PC-3 (cell line): ENCODE results near the gene CASP7. TPM values are rescaled to one million over a fixed set of nuclear protein-coding genes. Genes with fewer than 3 reads are reported as not detected.

Source experiments
- ATAC-seq: fragments of 200-7000 bp; cut with Tn5 transposase; 2 replicates; pipeline ENCODE4 v1.9.1; 2020; ENCODE audit warnings: mild to moderate bottlenecking, moderate library complexity
- BruUV-seq: library from RNA; stranded (reverse); fragments of 400-500 nt; replicated peaks from 2 replicates; lab custom pipeline; 2021; lab: Mats Ljungman, UMichigan
- CTCF ChIA-PET: fragments of 300-600 bp; sonication (Branson Sonifier 250); formaldehyde crosslinking; loops from one replicate; lab custom pipeline; 2022; ENCODE audit warnings: antibody characterized with exemption; lab: Charles Lee
- POLR2A ChIA-PET: fragments of 300-600 bp; sonication (Branson Sonifier 250); formaldehyde crosslinking; loops from one replicate; lab custom pipeline; 2022; ENCODE audit warnings: antibody characterized with exemption; ENCODE audit not compliant: unreplicated experiment; lab: Charles Lee
- DNase-seq: peaks from one replicate; pipeline ENCODE4 v3.0.0-alpha.2; 2015
- H2AFZ ChIP-seq: fragments of 300-600 bp; sonication (generic); 2 replicates; pipeline ENCODE4 v1.6.0; 2016; ENCODE audit warnings: antibody characterized with exemption, low read length
- H3F3A ChIP-seq: fragments of 300-600 bp; sonication (generic); one replicate; pipeline ENCODE4 v1.6.0; 2017; ENCODE audit warnings: antibody characterized with exemption, low read length, control low read depth, mild to moderate bottlenecking; ENCODE audit not compliant: unreplicated experiment
- H3K27ac ChIP-seq: fragments of 300-600 bp; sonication (generic); 2 replicates; pipeline ENCODE4 v1.5.1; 2016; ENCODE audit warnings: mild to moderate bottlenecking, low read length
- H3K27me3 ChIP-seq: fragments of 300-600 bp; sonication (generic); 2 replicates; pipeline ENCODE4 v1.6.1; 2016; ENCODE audit warnings: low read length, mixed read lengths
- H3K36me3 ChIP-seq: fragments of 300-600 bp; sonication (generic); 2 replicates; pipeline ENCODE4 v1.6.1; 2016; ENCODE audit warnings: low read depth, mixed run types, low read length, mixed read lengths
- H3K4me1 ChIP-seq: fragments of 300-600 bp; sonication (generic); 2 replicates; pipeline ENCODE4 v1.5.1; 2016; ENCODE audit warnings: low read length; ENCODE audit not compliant: insufficient read depth
- H3K4me2 ChIP-seq: fragments of 300-600 bp; sonication (generic); 2 replicates; pipeline ENCODE4 v1.6.0; 2016; ENCODE audit warnings: low read length
- H3K4me3 ChIP-seq: fragments of 300-600 bp; sonication (generic); 2 replicates; pipeline ENCODE4 v1.5.1; 2016; ENCODE audit warnings: mild to moderate bottlenecking, low read length, mixed read lengths
- H3K79me2 ChIP-seq: fragments of 300-600 bp; sonication (generic); 2 replicates; pipeline ENCODE4 v1.6.1; 2017; ENCODE audit warnings: low read length, mixed read lengths
- H3K9ac ChIP-seq: fragments of 300-600 bp; sonication (generic); 2 replicates; pipeline ENCODE4 v1.6.0; 2016; ENCODE audit warnings: mild to moderate bottlenecking, low read length
- H3K9me2 ChIP-seq: fragments of 300-600 bp; sonication (generic); replicated peaks from 2 replicates; pipeline ENCODE4 v1.6.1; 2016; ENCODE audit warnings: mixed run types, low read length, mixed read lengths
- H3K9me3 ChIP-seq: fragments of 300-600 bp; sonication (generic); 2 replicates; pipeline ENCODE4 v1.6.1; 2016; ENCODE audit warnings: low read length, mixed read lengths
- H4K20me1 ChIP-seq: fragments of 300-600 bp; sonication (generic); 2 replicates; pipeline ENCODE4 v1.6.1; 2016; ENCODE audit warnings: low read length, mixed read lengths
- CTCF ChIP-seq: fragments of 300-600 bp; sonication (generic); conservative IDR thresholded peaks from 2 replicates; pipeline ENCODE4 v1.5.1; 2017; ENCODE audit warnings: antibody characterized with exemption, low read depth, mild to moderate bottlenecking, low read length
- EZH2 ChIP-seq: fragments of 300-600 bp; sonication (generic); IDR thresholded peaks from one replicate; pipeline ENCODE4 v1.6.1; 2017; ENCODE audit warnings: antibody characterized with exemption, mild to moderate bottlenecking, low read length; ENCODE audit not compliant: unreplicated experiment
- EZH2phosphoT487 ChIP-seq: fragments of 300-600 bp; sonication (generic); IDR thresholded peaks from 2 replicates; pipeline ENCODE4 v1.6.1; 2018; ENCODE audit warnings: mild to moderate bottlenecking, antibody characterized with exemption, low read length, borderline replicate concordance
- intact Hi-C: fragments of 100-400 bp; cut with micrococcal nuclease; formaldehyde crosslinking; loops from 2 replicates; pipeline ENCODE4 v1.9.0; 2023
- total RNA-seq: library from RNA; depleted of rRNA; stranded (reverse); fragments of >200 nt; gene quantifications from 2 replicates; pipeline ENCODE4 v1.2.3, GENCODE V29; 2014

The CASP7 gene
- total RNA-seq, 1 experiment from 2014 or later: 13.7 TPM

- CTCF ChIA-PET: interaction anchor here (0.6 kb wide), 1 partner anchor 831 kb away, joined by 3 read pairs; no protein-coding TSS in a partner anchor
- intact Hi-C loops: no loop called here
- BruUV-seq: no TSS peak
Observed at GRCh38 chr10:113687037-113687436, 7.3 kb downstream of the CASP7 start.

GRCh38 chr10:113689057-113689456, 9.3 kb downstream of the CASP7 start:
- Histone ChIP-seq H3K27ac (no peak overlapping the region), H3K4me1 (no peaks in the 10 kb centered on the region), H2AFZ (no peak overlapping the region), H3K9ac (no peak overlapping the region), H3K9me2 (no peaks in the 10 kb centered on the region), H3F3A (no peaks in the 10 kb centered on the region), H3K79me2 (peaks cover 25% of the 10 kb centered on the region; the same call in 1 of the 2 replicates), H3K4me3 (no peak overlapping the region), H3K4me2 (no peak overlapping the region), H3K36me3 (peaks cover 11% of the 10 kb centered on the region; the same call in 1 of the 2 replicates), H3K27me3 (no peaks in the 10 kb centered on the region), H4K20me1 (no peaks in the 10 kb centered on the region), H3K9me3 (peaks cover 11% of the 10 kb centered on the region; the same call in 1 of the 2 replicates)
- intact Hi-C loops: no loop called here
- ChIA-PET POLR2A (no interaction called here), CTCF (no interaction called here)
- ATAC-seq (no peak), DNase-seq (no peak)
- TF ChIP-seq EZH2phosphoT487 (no peak), CTCF (no peak), EZH2 (no peak)
- BruUV-seq: no TSS peak

More at GRCh38 chr10:113687037-113687436, 7.3 kb downstream of the CASP7 start:
- Histone ChIP-seq H4K20me1 (no peaks in the 10 kb centered on the region), H3K9ac (no peak overlapping the region), H3K4me2 (no peak overlapping the region), H3K9me3 (no peaks in the 10 kb centered on the region; the same call in 1 of the 2 replicates), H2AFZ (no peak overlapping the region), H3K27ac (no peak overlapping the region), H3K9me2 (no peaks in the 10 kb centered on the region), H3K79me2 (peaks cover 25% of the 10 kb centered on the region; the same call in 1 of the 2 replicates), H3F3A (no peaks in the 10 kb centered on the region), H3K4me3 (no peak overlapping the region), H3K36me3 (no peaks in the 10 kb centered on the region; the same call in 1 of the 2 replicates), H3K27me3 (no peaks in the 10 kb centered on the region), H3K4me1 (no peaks in the 10 kb centered on the region)
- TF ChIP-seq EZH2 (no peak), CTCF (no peak), EZH2phosphoT487 (no peak)
- POLR2A ChIA-PET: no interaction called here
- DNase-seq (no peak), ATAC-seq (no peak)

- Histone ChIP-seq H3K79me2 (peaks cover 21% of the 10 kb centered on the region; the same call in 1 of the 2 replicates), H4K20me1 (no peaks in the 10 kb centered on the region), H2AFZ (no peak overlapping the region), H3K9me3 (peaks cover 11% of the 10 kb centered on the region; the same call in 1 of the 2 replicates), H3K4me1 (no peaks in the 10 kb centered on the region), H3K27me3 (no peaks in the 10 kb centered on the region), H3K4me2 (no peak overlapping the region), H3K9me2 (no peaks in the 10 kb centered on the region), H3K9ac (no peak overlapping the region), H3K27ac (no peak overlapping the region), H3K36me3 (peaks cover 12% of the 10 kb centered on the region; the same call in 1 of the 2 replicates), H3K4me3 (no peak overlapping the region), H3F3A (no peaks in the 10 kb centered on the region)
- no peak for DNase-seq
- intact Hi-C loops: no loop called here
- ChIA-PET POLR2A (no interaction called here), CTCF (no interaction called here)
- no TSS peak for BruUV-seq
- TF ChIP-seq EZH2: no peak
- no peak for ATAC-seq
Observed at GRCh38 chr10:113689574-113689973, 9.9 kb downstream of the CASP7 start.
